T-helper 17 cell (primary cell): Measurements from ENCODE around the gene ZNRF3. TPM values are rescaled to one million over a fixed set of nuclear protein-coding genes. Genes with fewer than 3 reads are reported as not detected.

Source experiments
- ATAC-seq: fragments of 150-1000 bp; cut with Tn5 transposase; 2 replicates; pipeline ENCODE4 v1.10.0; 2021; ENCODE audit warnings: mild to moderate bottlenecking, moderate library complexity
- DNase-seq, 3 donors: peaks; one replicate each; pipeline versions ENCODE4 v3.0.0 to v3.0.0-alpha.2; 2020 to 2021
- H3K9me3 ChIP-seq: one replicate; pipeline ENCODE4 v1.7.0; 2013; ENCODE audit warnings: low read length, mild to moderate bottlenecking; ENCODE audit not compliant: control insufficient read depth, poor library complexity, severe bottlenecking
- H3K27ac Mint-ChIP-seq: one replicate; pipeline ENCODE4 v1.8.0; 2022; ENCODE audit warnings: mild to moderate bottlenecking, moderate library complexity, mixed read lengths
- H3K27me3 Mint-ChIP-seq: one replicate; pipeline ENCODE4 v1.8.0; 2022; ENCODE audit warnings: mixed read lengths
- H3K36me3 Mint-ChIP-seq: one replicate; pipeline ENCODE4 v1.8.0; 2022; ENCODE audit warnings: low read depth, mixed read lengths
- H3K4me1 Mint-ChIP-seq: one replicate; pipeline ENCODE4 v1.8.0; 2022; ENCODE audit warnings: mild to moderate bottlenecking, mixed read lengths
- H3K4me3 Mint-ChIP-seq: one replicate; pipeline ENCODE4 v1.8.0; 2022; ENCODE audit warnings: mild to moderate bottlenecking, moderate library complexity, mixed read lengths
- total RNA-seq, 4 donors: library from RNA in 2 of 4; stranded (reverse) in 2 of 4; gene quantifications; one replicate each; pipeline ENCODE4 v1.2.3 and lab custom pipeline; 2022 to 2026

The ZNRF3 gene
- total RNA-seq, 2 donors from 2014 or later, result 0.31 to 0.72 TPM

GRCh38 chr22:29016067-29016938 is 132.9 kb downstream of the ZNRF3 start:
- ATAC-seq (no peak), DNase-seq (no peak)
- H3K4me3 Mint-ChIP-seq, result no peak overlapping the region
- no peak overlapping the region for H3K27ac Mint-ChIP-seq
- peaks cover 4% of the 10 kb centered on the region for H3K4me1 Mint-ChIP-seq
- no peaks in the 10 kb centered on the region for H3K9me3 ChIP-seq
- peaks cover 15% of the 10 kb centered on the region for H3K27me3 Mint-ChIP-seq
- peaks cover 2% of the 10 kb centered on the region for H3K36me3 Mint-ChIP-seq

DNA sequence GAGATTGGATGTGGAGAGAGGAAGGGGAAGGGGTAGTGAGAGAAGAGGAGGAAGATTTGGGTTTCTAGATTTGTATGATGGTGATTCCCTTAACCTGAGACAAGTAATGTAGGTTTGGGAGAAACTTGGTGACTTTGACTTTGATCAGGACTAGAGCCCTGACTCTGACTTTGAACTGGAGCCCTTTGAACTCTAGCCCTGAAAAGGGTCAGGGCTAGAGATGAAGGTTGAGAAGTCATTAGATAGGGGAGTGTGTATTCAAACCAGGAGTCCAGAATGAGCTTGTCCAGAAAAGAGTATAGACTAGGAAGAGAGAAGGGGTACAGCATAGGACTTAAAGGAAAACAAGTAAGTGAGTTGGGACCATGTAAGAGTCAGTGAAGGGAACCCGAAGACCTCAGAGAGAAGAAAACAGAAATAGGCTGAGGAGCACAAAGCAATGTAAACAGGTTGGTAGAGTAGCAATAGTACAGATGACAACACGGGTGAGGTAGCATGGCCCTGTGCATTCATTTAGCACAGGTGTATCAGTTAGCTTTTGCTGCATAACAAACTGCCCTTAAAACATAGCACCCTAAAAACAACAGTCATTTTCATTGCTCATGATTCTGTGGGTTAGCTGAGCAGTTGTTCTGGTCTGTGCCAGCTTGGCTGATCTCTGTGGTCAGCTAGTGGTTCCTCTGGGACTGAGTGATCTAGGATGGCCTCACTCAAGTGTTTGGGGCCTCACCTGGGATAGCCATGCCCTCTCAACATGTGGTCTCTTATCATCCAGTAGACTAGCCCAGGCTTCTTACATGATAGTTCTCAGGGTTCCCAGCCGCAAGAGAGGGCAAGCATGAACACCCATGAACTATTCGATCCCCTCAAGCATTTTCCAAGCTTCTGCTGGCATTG is 135.2 kb downstream of the ZNRF3 start:
- H3K4me1 Mint-ChIP-seq, result peaks cover 4% of the 10 kb centered on the region
- ATAC-seq, result no peak
- H3K4me3 Mint-ChIP-seq, result no peak overlapping the region
- no peak overlapping the region for H3K27ac Mint-ChIP-seq
- no peaks in the 10 kb centered on the region for H3K9me3 ChIP-seq
- no peak for DNase-seq
- H3K36me3 Mint-ChIP-seq, result peaks cover 2% of the 10 kb centered on the region
- H3K27me3 Mint-ChIP-seq, result peaks cover 15% of the 10 kb centered on the region

- Mint-ChIP-seq H3K27me3 (peaks cover 19% of the 10 kb centered on the region), H3K4me3 (no peak overlapping the region), H3K27ac (no peak overlapping the region), H3K36me3 (peaks cover 2% of the 10 kb centered on the region), H3K4me1 (no peaks in the 10 kb centered on the region)
- ATAC-seq, result no peak
- no peak for DNase-seq
- H3K9me3 ChIP-seq, result no peaks in the 10 kb centered on the region
These were observed 138.9 kb downstream of the ZNRF3 start for GRCh38 chr22:29022101-29022817.

DNA sequence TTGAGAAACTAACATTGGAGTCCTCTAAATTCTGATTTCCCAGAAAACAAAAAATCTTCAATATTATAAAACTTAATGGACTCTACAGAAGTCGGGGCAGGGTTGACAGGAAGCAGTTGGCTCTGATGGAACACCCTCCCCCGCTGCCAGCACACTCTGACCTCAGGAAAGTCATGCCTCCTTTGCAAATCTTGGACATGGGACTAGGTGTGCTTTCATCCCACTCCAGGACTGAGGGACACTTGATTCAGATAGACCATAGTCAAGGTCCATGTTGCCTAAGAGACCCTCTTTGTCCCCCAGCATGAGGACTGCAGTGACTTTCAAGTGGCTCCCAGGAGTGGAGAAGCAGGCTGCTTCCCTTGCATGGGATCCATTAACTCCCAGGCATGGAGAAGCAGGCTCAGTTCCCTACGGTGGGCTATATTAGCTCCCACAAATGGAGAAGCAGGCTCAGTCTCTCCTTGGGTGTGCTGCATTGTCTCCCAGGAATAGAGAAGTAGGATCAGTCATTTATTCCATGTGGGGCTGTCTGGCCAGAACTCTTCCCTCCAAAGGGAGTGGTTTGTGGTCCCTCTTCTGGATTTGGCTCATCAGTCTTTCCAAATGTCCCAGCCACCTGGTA is 139.9 kb downstream of the ZNRF3 start:
- H3K27ac Mint-ChIP-seq, result no peak overlapping the region
- H3K27me3 Mint-ChIP-seq, result peaks cover 17% of the 10 kb centered on the region
- no peaks in the 10 kb centered on the region for H3K36me3 Mint-ChIP-seq
- H3K4me3 Mint-ChIP-seq, result no peak overlapping the region
- no peaks in the 10 kb centered on the region for H3K9me3 ChIP-seq
- DNase-seq (no peak), ATAC-seq (no peak)
- H3K4me1 Mint-ChIP-seq, result no peaks in the 10 kb centered on the region

DNA sequence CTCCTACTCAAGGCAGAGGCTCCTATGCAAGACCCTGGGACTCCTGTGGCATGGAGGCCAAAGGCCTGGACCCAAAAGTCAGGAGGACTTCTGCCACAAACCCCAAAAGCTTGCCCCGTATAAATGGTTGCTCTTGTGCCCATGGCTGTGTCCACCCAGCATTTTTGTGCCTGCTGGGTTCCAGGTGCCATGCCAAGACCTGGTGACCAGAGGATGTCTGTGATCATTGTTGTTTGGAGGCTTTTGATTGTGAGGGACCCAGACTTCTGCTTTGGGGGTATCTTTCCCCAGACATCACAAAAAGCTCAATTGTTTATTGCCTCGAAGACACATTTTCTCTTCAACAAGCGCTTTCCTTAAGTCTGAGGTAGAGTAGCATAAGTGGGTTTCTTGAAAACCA is 143.2 kb downstream of the ZNRF3 start:
- Mint-ChIP-seq H3K4me3 (no peak overlapping the region), H3K36me3 (peaks cover 2% of the 10 kb centered on the region), H3K4me1 (peaks cover 5% of the 10 kb centered on the region), H3K27ac (no peak overlapping the region), H3K27me3 (peaks cover 46% of the 10 kb centered on the region)
- ATAC-seq (no peak), DNase-seq (no peak)
- H3K9me3 ChIP-seq, result no peaks in the 10 kb centered on the region

DNA sequence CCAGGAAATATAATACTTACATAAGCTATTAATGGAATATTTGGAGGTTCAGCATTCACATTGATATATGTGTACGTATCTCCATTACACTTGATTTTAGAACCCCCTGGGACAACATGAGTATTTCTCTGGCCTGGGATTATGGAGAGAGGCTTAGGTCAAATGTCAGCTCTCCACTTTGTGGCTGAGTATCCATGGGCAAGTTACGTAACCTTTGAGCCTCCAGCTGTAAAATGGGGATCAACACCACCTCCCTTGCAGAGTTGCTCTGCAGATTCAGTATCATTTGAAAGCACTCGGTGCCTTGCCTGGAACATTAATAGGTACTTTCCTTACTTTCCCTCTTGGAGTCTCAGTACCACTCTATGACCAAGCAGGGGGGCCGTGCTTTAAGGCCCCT is 145.1 kb downstream of the ZNRF3 start:
- H3K36me3 Mint-ChIP-seq, result peaks cover 2% of the 10 kb centered on the region
- peaks cover 5% of the 10 kb centered on the region for H3K4me1 Mint-ChIP-seq
- no peak overlapping the region for H3K4me3 Mint-ChIP-seq
- no peaks in the 10 kb centered on the region for H3K9me3 ChIP-seq
- peaks cover 53% of the 10 kb centered on the region for H3K27me3 Mint-ChIP-seq
- no peak for DNase-seq
- no peak for ATAC-seq
- H3K27ac Mint-ChIP-seq, result no peak overlapping the region

GRCh38 chr22:29029202-29030000 is 146.0 kb downstream of the ZNRF3 start:
- H3K27ac Mint-ChIP-seq, result no peak overlapping the region
- peaks cover 46% of the 10 kb centered on the region for H3K27me3 Mint-ChIP-seq
- H3K4me1 Mint-ChIP-seq, result peaks cover 5% of the 10 kb centered on the region
- ATAC-seq, result no peak
- DNase-seq, result no peak
- no peaks in the 10 kb centered on the region for H3K9me3 ChIP-seq
- no peak overlapping the region for H3K4me3 Mint-ChIP-seq
- H3K36me3 Mint-ChIP-seq, result peaks cover 2% of the 10 kb centered on the region

DNA sequence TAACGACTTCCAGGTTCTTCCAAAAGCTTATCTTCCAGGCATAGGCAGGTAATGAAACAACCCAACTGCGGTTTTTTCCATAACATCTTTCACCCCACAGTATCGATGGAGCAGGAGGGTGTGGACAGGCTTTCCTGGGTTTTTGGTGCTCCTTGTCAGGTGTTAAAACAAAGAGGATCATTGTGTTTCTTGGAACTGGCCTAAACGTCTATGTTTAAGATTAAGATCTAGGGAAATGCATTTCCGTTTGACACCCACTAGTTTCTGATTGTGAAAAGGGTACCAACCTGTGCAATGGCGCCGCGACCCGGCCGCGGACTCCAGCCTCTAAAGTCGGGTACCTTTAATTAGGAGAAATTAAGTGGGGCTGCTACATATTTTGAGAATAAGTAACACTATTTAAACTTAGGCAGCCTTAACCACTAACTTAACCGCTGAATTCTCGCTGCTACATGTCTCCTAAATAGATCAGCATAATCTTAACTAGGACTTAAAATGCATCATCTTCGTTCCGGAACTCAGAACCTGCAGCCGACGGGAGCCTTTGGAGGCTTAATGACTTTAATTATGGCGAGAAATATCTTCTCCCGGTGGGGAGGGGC is 146.7 kb downstream of the ZNRF3 start:
- peak overlapping the region; percentile 77 for H3K4me3 Mint-ChIP-seq
- peaks cover 46% of the 10 kb centered on the region for H3K27me3 Mint-ChIP-seq
- no peak for ATAC-seq
- H3K9me3 ChIP-seq, result no peaks in the 10 kb centered on the region
- DNase-seq, result no peak
- H3K4me1 Mint-ChIP-seq, result peaks cover 5% of the 10 kb centered on the region
- H3K36me3 Mint-ChIP-seq, result peaks cover 2% of the 10 kb centered on the region
- H3K27ac Mint-ChIP-seq, result no peak overlapping the region

- no peak for DNase-seq
- H3K27ac Mint-ChIP-seq, result no peak overlapping the region
- no peaks in the 10 kb centered on the region for H3K9me3 ChIP-seq
- no peak for ATAC-seq
- peaks cover 40% of the 10 kb centered on the region for H3K27me3 Mint-ChIP-seq
- peaks cover 2% of the 10 kb centered on the region for H3K36me3 Mint-ChIP-seq
- peak overlapping the region; percentile 77 for H3K4me3 Mint-ChIP-seq
- peaks cover 5% of the 10 kb centered on the region for H3K4me1 Mint-ChIP-seq
These were observed 147.3 kb downstream of the ZNRF3 start for GRCh38 chr22:29030618-29031226.

DNA sequence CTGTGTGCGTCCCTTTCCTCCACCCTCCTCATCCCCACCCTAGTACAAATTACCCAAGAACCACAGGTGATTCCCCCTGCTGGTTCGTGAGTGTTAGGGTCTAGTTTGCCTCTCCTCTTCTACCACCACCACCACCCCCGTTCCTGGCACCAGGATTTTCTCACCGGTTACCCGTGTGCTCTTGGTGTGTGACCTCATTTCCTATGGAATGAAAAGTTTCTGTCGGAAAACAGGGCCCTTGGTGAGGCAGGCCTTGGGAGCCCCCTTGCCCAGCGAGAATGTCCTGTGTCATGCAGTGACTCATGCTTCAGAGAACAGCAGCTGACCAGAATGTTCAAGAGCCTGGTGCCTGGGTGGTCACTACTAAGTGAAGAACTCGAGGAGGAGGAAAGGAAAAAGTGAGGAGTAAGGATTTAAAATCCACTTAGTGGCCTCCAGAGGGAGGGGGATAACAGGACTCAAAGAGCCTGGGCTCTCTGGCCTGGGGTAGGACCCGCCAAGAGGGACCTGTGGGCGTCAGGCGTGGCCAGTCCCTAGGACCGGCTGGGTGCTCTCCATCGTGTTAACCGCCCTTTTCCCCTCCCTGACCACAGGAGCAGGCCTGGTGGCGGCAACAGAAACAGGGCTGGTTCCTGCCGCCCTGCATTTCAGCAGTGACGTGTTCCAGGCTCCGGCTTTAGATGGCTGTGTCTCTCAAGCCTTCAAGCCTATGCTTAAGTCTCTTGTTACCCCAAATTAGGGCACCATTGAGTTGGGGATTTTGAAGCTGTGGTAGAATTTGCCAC is 148.0 kb downstream of the ZNRF3 start:
- no peak for DNase-seq
- ATAC-seq, result no peak
- Mint-ChIP-seq H3K36me3 (peaks cover 2% of the 10 kb centered on the region), H3K27me3 (peaks cover 40% of the 10 kb centered on the region), H3K4me1 (peaks cover 5% of the 10 kb centered on the region), H3K27ac (no peak overlapping the region), H3K4me3 (peak overlapping the region; percentile 36)
- H3K9me3 ChIP-seq, result no peaks in the 10 kb centered on the region

DNA sequence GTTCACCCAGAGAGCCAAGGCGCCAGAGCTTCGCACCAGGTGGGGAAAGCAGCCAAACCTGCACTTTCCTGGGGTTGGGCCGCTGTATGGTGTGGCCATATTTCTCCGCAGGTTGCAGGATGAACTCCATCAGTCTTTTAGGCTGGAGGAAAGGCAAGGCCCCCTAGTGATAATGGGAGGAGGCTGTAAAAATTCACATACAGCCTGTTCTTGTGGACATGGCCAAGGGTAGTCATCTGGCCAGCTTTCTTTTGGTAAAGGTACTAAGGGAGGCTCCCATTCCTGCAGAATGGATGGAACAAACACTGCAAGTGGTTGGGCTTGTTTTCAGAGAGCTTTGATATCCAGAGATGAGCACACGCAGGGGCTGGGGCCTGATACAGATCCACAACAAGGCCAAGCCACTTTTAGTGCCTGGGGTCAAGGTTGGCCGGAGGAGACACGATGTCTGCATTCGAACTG is 148.7 kb downstream of the ZNRF3 start:
- H3K36me3 Mint-ChIP-seq, result peaks cover 2% of the 10 kb centered on the region
- H3K9me3 ChIP-seq, result no peaks in the 10 kb centered on the region
- peaks cover 40% of the 10 kb centered on the region for H3K27me3 Mint-ChIP-seq
- DNase-seq, result no peak
- peaks cover 5% of the 10 kb centered on the region for H3K4me1 Mint-ChIP-seq
- no peak overlapping the region for H3K4me3 Mint-ChIP-seq
- no peak overlapping the region for H3K27ac Mint-ChIP-seq
- ATAC-seq, result no peak
